Activated CD4-positive, alpha-beta T cell treated with anti-CD3 and anti-CD28 coated beads, Interleukin-2, amount 50 U/mL, for 24 hours (primary cell): ENCODE data around the gene CMKLR1.

ENCODE experiments used
- DNase-seq, 2 donors: peaks; one replicate each; pipeline ENCODE4 v3.0.0-alpha.2; 2020; ENCODE audit warnings: low read depth in 1 of 2, low spot score in 1 of 2

Gene CMKLR1

DNA sequence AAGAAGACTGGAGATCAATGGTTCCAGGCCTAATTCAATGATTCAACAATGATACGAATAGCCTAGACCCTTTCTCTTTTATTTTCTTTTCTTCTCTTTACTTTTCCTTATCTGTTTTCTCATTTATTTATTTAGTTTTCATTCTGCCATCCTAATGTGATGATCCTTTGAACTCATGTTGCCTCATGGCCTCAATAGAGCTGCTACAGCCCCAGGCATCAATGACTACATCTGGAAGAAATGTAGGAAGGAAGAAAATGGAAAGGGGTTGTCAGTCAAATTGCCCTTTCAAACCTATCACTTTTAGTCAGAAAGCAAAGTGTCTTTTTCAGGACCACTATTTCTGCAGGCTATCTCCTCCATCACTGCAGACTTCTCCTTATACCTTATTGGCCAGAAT lies 69.9 kb downstream of the CMKLR1 start:
- no peak for DNase-seq

- no peak for DNase-seq
Observed at GRCh38 chr12:108268397-108268796, 70.7 kb downstream of the CMKLR1 start.

- DNase-seq, result no peak
Observed at GRCh38 chr12:108267450-108267849, 71.7 kb downstream of the CMKLR1 start.

GRCh38 chr12:108266131-108266530 lies 73.0 kb downstream of the CMKLR1 start:
- DNase-seq, result no peak

DNA sequence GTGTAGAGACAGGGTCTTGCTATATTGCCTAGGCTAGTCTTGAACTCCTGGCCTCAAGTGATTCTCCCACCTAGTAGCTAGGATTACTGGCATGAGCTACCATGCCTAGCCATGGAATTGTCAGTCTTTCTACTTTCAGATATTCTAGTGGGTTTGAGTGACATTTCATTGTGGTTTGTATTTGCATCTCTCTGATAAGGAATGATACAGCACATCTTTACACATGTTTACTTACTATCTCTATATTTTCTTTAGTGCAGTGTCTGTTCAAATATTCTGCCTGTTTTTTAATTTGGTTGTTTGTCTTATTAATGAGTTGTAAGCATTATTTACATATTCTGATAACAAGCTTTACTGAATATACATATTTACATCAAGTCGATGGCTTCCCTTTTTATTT lies 73.6 kb downstream of the CMKLR1 start:
- DNase-seq, result no peak

DNA sequence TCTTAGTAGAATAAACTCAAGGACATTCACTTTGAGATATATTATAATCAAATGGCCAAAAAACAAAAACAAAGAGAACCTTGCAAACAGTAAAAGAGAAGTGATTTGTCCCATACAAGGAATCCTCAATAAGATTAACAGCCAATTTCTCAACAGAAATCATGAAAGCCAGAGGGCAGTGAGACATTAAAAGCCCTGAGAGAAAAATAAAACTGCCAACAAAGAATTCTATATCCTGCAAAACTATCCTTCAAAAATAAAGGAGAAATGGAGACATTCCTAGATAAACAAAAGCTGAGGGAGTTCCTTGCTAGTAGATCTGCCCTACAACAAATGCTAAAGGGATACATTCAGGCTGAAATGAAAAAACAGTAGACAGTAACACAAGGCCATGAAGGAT lies 78.1 kb downstream of the CMKLR1 start:
- no peak for DNase-seq

DNA sequence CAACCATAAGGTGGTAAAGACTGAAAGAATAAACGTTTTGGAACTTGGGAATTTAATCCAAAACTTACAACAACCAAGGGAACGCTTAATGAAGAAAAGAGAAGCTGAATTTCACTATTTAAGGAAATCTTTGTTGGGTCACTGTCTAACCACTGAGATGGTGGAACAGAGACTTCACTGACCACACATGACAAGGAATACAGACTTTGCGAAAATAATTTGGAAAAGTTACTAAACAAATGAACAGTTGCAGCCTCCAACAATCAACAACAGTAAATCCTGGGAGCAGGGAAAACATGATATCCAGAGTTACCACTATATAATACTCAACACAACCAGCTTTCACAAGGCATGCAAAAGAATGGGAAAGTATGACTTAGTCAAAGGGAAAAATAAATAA lies 79.1 kb downstream of the CMKLR1 start:
- DNase-seq, result no peak

DNA sequence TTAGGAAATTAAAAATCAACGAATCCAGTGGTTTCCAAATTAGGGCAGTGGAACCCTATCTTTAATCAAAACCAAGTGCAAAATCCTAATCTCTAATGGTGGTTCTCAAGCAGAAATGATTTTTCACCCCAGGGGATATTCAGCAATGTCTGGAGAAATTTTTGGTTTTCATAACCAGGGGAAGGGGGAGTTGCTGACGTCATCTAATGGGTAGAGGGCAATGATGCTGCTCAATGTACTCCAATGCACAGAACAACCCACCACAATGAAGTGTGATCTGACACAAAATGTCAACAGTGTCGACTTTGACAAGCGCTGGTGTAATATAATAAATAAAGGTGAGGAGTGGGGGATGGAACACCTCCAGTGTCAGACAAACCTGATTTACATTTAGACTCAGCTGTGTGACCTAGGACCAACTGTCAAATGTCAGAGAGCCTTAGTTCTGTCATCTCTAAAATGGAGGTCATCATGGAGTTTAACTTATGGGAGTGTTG lies 81.5 kb downstream of the CMKLR1 start:
- DNase-seq, result no peak

- no peak for DNase-seq
Observed at GRCh38 chr12:108257004-108257403, 82.1 kb downstream of the CMKLR1 start.

DNA sequence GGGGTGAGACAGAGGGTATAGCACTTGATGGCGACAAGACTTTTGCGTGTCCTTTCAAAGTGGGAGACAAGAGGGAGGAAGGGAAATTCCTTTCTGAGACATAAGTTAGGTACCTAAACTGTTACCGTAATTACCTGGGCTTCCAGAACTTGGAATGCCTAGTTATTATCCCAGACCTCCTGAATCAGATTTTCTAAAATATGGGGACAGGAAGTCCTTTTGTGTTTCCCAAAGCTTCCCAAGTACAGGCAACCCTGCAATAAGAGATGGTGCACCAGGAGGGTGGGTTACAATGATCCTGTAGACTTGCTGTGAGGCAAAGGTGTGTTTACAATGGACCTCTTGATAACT lies 83.9 kb downstream of the CMKLR1 start:
- DNase-seq, result no peak

- DNase-seq, result no peak
Observed at GRCh38 chr12:108254517-108255251, 84.4 kb downstream of the CMKLR1 start.

GRCh38 chr12:108254030-108254429 lies 85.1 kb downstream of the CMKLR1 start:
- DNase-seq, result no peak

GRCh38 chr12:108253540-108253939 lies 85.6 kb downstream of the CMKLR1 start:
- no peak for DNase-seq

GRCh38 chr12:108252523-108252922 lies 86.6 kb downstream of the CMKLR1 start:
- DNase-seq, result no peak

GRCh38 chr12:108248011-108248410 lies 91.1 kb downstream of the CMKLR1 start:
- no peak for DNase-seq

DNA sequence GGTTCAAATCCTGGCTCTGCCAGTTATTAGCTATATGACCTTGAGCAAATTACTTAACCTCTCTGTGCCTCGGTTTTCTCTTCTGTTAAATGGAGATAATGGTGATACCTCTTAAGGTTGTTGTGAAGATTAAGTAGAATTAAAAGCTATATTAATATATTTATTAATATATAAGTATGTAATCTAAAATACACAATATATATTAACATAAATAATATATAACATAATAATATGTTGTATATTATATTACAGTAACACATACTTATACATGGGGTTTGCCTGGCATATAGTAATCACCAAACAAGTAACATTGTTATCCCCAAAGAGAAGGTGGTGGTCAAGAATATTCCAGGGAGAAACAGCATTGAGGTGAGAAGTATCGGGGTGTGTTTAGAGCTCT lies 92.0 kb downstream of the CMKLR1 start:
- no peak for DNase-seq

DNA sequence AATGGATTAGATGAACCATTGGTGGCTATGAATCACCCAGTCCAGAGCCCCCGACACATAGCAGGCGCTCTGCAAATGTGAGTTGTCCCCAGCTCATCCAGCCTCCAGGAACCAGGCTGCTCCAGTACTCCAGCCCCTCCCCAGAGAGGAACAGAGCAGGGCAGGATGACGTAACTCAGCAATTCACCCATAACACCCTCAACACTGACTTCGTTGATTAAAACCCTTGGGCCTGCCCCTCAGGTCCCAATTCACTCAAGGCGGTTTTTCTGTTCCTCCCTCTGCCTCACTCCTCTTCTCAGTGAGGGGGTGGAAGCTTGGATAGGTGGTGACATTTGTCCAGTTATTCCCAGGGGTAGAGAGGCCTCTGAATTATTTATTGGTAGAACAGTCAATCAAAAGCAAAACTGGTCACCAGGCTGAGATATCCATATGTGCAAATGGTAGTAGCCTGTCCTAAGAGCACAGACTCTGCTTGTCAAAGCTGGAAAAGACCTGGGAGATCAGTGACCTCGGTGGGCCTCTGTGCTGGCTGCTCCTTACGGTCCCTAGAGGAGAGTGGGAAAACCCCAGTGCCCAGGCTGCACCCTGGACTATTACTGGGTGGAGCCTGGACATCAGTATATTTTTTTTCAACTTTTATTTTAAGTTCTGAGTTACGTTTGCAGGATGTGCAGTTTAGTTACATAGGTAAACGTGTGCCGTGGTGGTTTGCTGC lies 97.0 kb downstream of the CMKLR1 start:
- DNase-seq, result no peak

GRCh38 chr12:108240928-108241327 lies 98.2 kb downstream of the CMKLR1 start:
- DNase-seq, result no peak

DNA sequence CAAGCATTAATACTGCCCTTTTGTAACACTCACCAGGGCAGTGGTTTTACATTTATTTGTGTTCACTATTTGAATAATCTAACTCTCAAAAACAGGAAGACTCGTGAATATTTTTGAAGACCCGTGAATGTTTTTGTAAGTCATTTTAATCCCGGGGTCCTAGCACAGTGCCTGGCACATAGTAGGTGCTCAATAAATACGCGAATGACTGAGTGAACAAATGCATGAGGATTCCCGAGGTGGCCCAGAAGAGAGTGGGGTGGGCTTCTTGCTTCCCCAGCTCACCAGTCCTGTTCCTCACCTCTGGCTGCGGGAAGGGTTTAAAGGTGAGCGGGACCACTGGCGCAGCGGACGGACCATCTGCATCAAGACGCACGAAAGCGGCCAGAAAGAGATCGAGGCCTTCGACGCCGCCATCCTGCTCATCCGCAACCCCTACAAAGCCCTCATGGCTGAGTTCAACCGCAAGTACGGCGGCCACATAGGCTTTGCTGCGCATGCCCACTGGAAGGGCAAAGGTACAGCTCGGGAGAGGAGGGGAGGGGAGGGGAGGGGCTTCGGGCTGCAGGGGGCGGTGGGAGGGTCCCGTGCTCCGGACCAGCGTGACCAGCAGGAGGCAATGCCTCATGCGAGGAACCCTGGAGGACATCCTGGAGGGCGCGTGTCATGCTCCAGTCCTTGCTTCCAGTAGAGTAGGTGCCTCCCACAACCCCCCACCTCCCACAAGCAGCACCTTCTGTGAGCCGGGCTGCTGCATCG lies 98.9 kb downstream of the CMKLR1 start:
- no peak for DNase-seq

DNA sequence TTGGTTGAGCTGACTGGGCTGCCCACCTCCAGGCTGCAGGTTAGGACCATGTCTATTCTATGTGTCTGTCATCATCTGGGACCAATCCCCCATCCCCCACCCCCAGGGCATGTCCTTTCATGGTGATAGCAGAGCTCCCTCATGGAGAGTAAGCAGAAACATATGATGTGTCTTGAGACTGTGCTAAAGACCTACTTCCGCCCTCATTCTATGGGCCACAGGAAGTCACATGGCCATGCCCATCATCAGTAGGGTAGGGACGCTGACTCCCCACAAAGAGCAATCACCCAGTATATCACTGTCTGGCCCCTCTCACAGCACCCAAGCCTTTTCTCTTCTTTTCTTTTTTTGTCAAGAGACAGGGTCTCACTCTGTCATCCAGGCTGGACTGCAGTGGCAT lies 99.7 kb downstream of the CMKLR1 start:
- DNase-seq, result no peak

DNA sequence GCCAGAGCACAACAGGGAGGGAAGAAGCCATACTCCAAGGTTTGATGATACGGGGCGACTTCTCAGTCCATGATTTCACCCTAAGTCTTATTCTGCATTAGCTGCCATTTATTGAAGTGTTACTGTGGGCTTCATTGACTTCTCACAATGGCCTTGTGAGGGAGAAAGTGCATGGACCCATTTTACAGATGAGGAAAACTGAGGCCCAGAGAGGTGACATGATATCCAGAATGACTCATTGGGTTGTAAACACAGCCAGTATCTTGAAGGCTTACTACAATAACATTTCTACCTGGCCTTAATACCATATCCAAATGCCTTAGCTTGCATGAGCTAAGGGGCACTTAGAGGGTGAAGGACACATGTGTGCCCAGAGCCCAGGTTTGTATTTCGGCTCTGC lies 100.6 kb downstream of the CMKLR1 start:
- DNase-seq, result no peak
